ENCODE results near the gene HTR3E. TPM values are rescaled to one million over a fixed set of nuclear protein-coding genes. Genes with fewer than 3 reads are reported as not detected.

The HTR3E gene
- total RNA-seq, 1 experiment from 2014 or later = not detected

GRCh38 chr3:184155644-184156521 is 59.0 kb downstream of the HTR3E start:
- Histone ChIP-seq H4K20me1 (ENCODE audit: insufficient read depth) (peaks cover 35% of the 10 kb centered on the region), H3K36me3 (ENCODE audit: low read depth) (0 out of 2 replicates have a peak, but pooled peaks cover 5% of the 10 kb centered on the region), H3K4me3 (peak overlapping the region; percentile 97), H3K27me3 (ENCODE audit: insufficient read depth, low read depth) (no peaks in the 10 kb centered on the region), H3K4me2 (peak overlapping the region; percentile 99), H3K9me2 (ENCODE audit: insufficient read depth) (no peaks in the 10 kb centered on the region), H3K79me2 (ENCODE audit: low read depth) (peaks cover 60% of the 10 kb centered on the region), H3K4me1 (replicated peaks; ENCODE audit: insufficient read depth) (peaks cover 26% of the 10 kb centered on the region), H3K27ac (peak overlapping the region; percentile 50), H2AFZ (peak overlapping the region; percentile 91), H3F3A (ENCODE audit: insufficient read depth, low read depth) (peaks cover 25% of the 10 kb centered on the region), H3K9me3 (ENCODE audit: insufficient read depth, low read depth) (no peaks in the 10 kb centered on the region)
- ChIA-PET CTCF (interaction anchor here (0.7 to 1.0 kb wide), 5 partner anchors 35 to 260 kb away, joined by 3 to 6 read pairs (median 3); no protein-coding TSS in a partner anchor), POLR2A (ENCODE audit: unreplicated experiment) (interaction anchor here (0.5 to 1.0 kb wide), 2 partner anchors 18 to 20 kb away, joined by 6 to 13 read pairs; no protein-coding TSS in a partner anchor)
- DNase-seq = no peak
- TSS peak; percentile 36 for BruUV-seq (replicated peaks)
- no peak for TF ChIP-seq EZH2 (IDR thresholded peaks at IDR 0.05; ENCODE audit: low read depth)
- no peak for TF ChIP-seq CTCF (conservative IDR thresholded peaks at IDR 0.05)
- intact Hi-C loops (cut with micrococcal nuclease; ENCODE audit: unreplicated experiment) = loop anchor here (1.0 kb wide), 3 partner anchors 18 to 261 kb away; partner anchors contain the start of genes AP2M1 and EIF2B5

- Histone ChIP-seq H3K4me3 (peak overlapping the region; percentile 97), H3K27me3 (ENCODE audit: insufficient read depth, low read depth) (no peaks in the 10 kb centered on the region), H3K36me3 (ENCODE audit: low read depth) (0 out of 2 replicates have a peak, but pooled peaks cover 5% of the 10 kb centered on the region), H2AFZ (peak overlapping the region; percentile 91), H3K4me1 (replicated peaks; ENCODE audit: insufficient read depth) (peaks cover 26% of the 10 kb centered on the region), H3K4me2 (peak overlapping the region; percentile 99), H3K9me2 (ENCODE audit: insufficient read depth) (no peaks in the 10 kb centered on the region), H3K27ac (peak overlapping the region; percentile 50; the same call in 1 of the 2 replicates), H3K79me2 (ENCODE audit: low read depth) (peaks cover 67% of the 10 kb centered on the region), H4K20me1 (ENCODE audit: insufficient read depth) (peaks cover 41% of the 10 kb centered on the region), H3K9me3 (ENCODE audit: insufficient read depth, low read depth) (no peaks in the 10 kb centered on the region), H3F3A (ENCODE audit: insufficient read depth, low read depth) (peaks cover 25% of the 10 kb centered on the region)
- DNase-seq = peak in 1 of 2 experiments; percentile 38
- CTCF ChIA-PET = no interaction called here
- POLR2A ChIA-PET (ENCODE audit: unreplicated experiment) = interaction anchor here (1.1 kb wide), 1 partner anchor 20 kb away, joined by 11 read pairs; no protein-coding TSS in a partner anchor
- BruUV-seq (replicated peaks) = no TSS peak
- intact Hi-C loops (cut with micrococcal nuclease; ENCODE audit: unreplicated experiment) = loop anchor here (1.0 kb wide), 1 partner anchor 18 kb away; the partner anchor contains the start of gene AP2M1
- no peak for TF ChIP-seq CTCF (conservative IDR thresholded peaks at IDR 0.05)
- no peak for TF ChIP-seq EZH2 (IDR thresholded peaks at IDR 0.05; ENCODE audit: low read depth)
Measured at GRCh38 chr3:184156522-184156955, 59.7 kb downstream of the HTR3E start.

Other genes with a start within 250 kb of the HTR3E start
- gene PARL, start 212.2 kb upstream of the HTR3E start, total RNA-seq (2021) = 109 and 180 TPM in 2 replicates
- gene ABCC5, start 79.2 kb upstream of the HTR3E start, total RNA-seq (2021) = 133 and 151 TPM in 2 replicates
- not detected in 2 replicates for gene HTR3D, start 65.3 kb upstream of the HTR3E start, total RNA-seq (2021)
- gene HTR3C, start 44.0 kb upstream of the HTR3E start, total RNA-seq (2021) = not detected in 2 replicates
- gene EIF2B5, start 38.3 kb downstream of the HTR3E start, total RNA-seq (2021) = 45.7 and 54.1 TPM in 2 replicates
- gene DVL3, start 58.3 kb downstream of the HTR3E start, total RNA-seq (2021) = 101 and 108 TPM in 2 replicates
- 586 and 606 TPM in 2 replicates for gene AP2M1, start 77.8 kb downstream of the HTR3E start, total RNA-seq (2021)
- gene ABCF3, start 89.1 kb downstream of the HTR3E start, total RNA-seq (2021) = 98.8 and 137 TPM in 2 replicates
- 0.53 and 0.76 TPM in 2 replicates for gene VWA5B2, start 132.5 kb downstream of the HTR3E start, total RNA-seq (2021)
- gene ALG3, start 151.9 kb downstream of the HTR3E start, total RNA-seq (2021) = 81.1 and 95.1 TPM in 2 replicates
- gene EEF1AKMT4, start 152.6 kb downstream of the HTR3E start, total RNA-seq (2021) = 11.7 and 12.1 TPM in 2 replicates
- 2.2 and 2.6 TPM in 2 replicates for gene CAMK2N2, start 164.5 kb downstream of the HTR3E start, total RNA-seq (2021)
- gene ECE2, start 179.0 kb downstream of the HTR3E start, total RNA-seq (2021) = not detected in 2 replicates
- gene PSMD2, start 202.2 kb downstream of the HTR3E start, total RNA-seq (2021) = 521 and 788 TPM in 2 replicates
- 657 and 721 TPM in 2 replicates for gene EIF4G1, start 217.5 kb downstream of the HTR3E start, total RNA-seq (2021)
- 25.5 and 28.2 TPM in 2 replicates for gene FAM131A, start 240.5 kb downstream of the HTR3E start, total RNA-seq (2021)

All from PC-9 (cell line).